A673 (cell line): ENCODE data around the gene ZDHHC13.

Experiments used
- EZH2 ChIP-seq: fragments of 200-600 bp; sonication (generic); IDR thresholded peaks from 2 replicates; pipeline ENCODE4 v1.6.1; 2017; ENCODE audit warnings: borderline replicate concordance, low read depth, mild to moderate bottlenecking, mixed read lengths, antibody characterized with exemption, low read length; ENCODE audit not compliant: poor library complexity, severe bottlenecking
- TF ChIP-seq, protein P1 (sequence below): fragments of 300-800, 200-600 bp; sonication (generic); conservative IDR thresholded peaks from 2 replicates; pipeline ENCODE4 v1.5.1; 2017; ENCODE audit warnings: low read depth, mild to moderate bottlenecking, antibody characterized with exemption, low read length, moderate library complexity, mixed read lengths

DNA sequence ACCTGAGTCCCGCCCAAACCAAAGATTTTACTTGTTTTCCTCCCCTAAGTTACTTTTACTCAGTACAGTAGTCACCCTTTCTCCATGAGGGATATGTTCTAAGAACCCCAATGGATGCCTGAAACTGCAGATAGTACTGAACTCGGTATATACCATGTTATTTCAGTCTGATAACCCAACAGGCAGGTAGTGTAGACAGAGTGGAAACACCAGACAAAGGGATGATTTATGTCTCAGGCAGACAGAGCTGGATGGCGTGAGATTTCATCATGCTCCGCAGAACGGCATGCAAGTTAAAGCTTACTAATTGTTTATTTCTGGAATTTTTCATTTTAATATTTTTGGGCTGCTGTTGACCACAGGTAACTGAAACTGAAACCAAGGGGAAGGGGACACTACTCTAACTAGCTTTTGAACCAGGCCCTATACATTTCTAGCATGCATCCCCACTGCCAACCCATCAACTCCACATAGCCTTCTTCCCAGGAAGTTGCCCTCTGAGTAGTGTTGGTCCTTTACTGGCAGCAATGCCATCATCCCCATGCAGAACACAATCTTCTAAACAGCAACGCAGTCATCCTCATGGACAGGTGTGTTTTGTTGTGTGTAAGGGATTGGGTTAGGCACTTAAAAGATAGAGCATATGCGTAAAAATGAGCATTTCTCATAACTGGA is 57.1 kb downstream of the ZDHHC13 start:
- TF ChIP-seq, protein P1, sequence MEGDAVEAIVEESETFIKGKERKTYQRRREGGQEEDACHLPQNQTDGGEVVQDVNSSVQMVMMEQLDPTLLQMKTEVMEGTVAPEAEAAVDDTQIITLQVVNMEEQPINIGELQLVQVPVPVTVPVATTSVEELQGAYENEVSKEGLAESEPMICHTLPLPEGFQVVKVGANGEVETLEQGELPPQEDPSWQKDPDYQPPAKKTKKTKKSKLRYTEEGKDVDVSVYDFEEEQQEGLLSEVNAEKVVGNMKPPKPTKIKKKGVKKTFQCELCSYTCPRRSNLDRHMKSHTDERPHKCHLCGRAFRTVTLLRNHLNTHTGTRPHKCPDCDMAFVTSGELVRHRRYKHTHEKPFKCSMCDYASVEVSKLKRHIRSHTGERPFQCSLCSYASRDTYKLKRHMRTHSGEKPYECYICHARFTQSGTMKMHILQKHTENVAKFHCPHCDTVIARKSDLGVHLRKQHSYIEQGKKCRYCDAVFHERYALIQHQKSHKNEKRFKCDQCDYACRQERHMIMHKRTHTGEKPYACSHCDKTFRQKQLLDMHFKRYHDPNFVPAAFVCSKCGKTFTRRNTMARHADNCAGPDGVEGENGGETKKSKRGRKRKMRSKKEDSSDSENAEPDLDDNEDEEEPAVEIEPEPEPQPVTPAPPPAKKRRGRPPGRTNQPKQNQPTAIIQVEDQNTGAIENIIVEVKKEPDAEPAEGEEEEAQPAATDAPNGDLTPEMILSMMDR = no peak
- no peak for TF ChIP-seq EZH2
